ENCODE results near the gene LRMDA.

LRMDA gene

GRCh38 chr10:76411729-76412435 is 980.5 kb downstream of the LRMDA start:
- H3K9me3 ChIP-seq (ENCODE audit: control insufficient read depth, insufficient read depth, low read length), result no peaks in the 10 kb centered on the region
- no peak overlapping the region for H3K9ac ChIP-seq (ENCODE audit: low read depth, low read length)
- H3K27me3 ChIP-seq (ENCODE audit: control insufficient read depth, insufficient read depth, low read length), result no peaks in the 10 kb centered on the region
- no peak overlapping the region for H3K27ac ChIP-seq (ENCODE audit: low read depth, low read length)
- H3K36me3 ChIP-seq (ENCODE audit: control insufficient read depth, insufficient read depth, low read length), result no peaks in the 10 kb centered on the region
- H3K4me1 ChIP-seq (ENCODE audit: control insufficient read depth, insufficient read depth, low read length), result no peaks in the 10 kb centered on the region
- no peak overlapping the region for H3K4me3 ChIP-seq (ENCODE audit: low read depth, low read length)

GRCh38 chr10:76415554-76415953 is 984.1 kb downstream of the LRMDA start:
- Histone ChIP-seq H3K9ac (ENCODE audit: low read depth, low read length) (no peak overlapping the region), H3K4me3 (ENCODE audit: low read depth, low read length) (no peak overlapping the region), H3K27ac (ENCODE audit: low read depth, low read length) (no peak overlapping the region)

GRCh38 chr10:76416642-76417041 is 985.2 kb downstream of the LRMDA start:
- no peak overlapping the region for H3K27ac ChIP-seq (ENCODE audit: low read depth, low read length)
- H3K4me3 ChIP-seq (ENCODE audit: low read depth, low read length), result no peak overlapping the region
- no peaks in the 10 kb centered on the region for H3K36me3 ChIP-seq (ENCODE audit: control insufficient read depth, insufficient read depth, low read length)
- H3K27me3 ChIP-seq (ENCODE audit: control insufficient read depth, insufficient read depth, low read length), result no peaks in the 10 kb centered on the region
- no peak overlapping the region for H3K9ac ChIP-seq (ENCODE audit: low read depth, low read length)
- no peaks in the 10 kb centered on the region for H3K9me3 ChIP-seq (ENCODE audit: control insufficient read depth, insufficient read depth, low read length)
- no peaks in the 10 kb centered on the region for H3K4me1 ChIP-seq (ENCODE audit: control insufficient read depth, insufficient read depth, low read length)

More at GRCh38 chr10:76415554-76415953, 984.1 kb downstream of the LRMDA start:
- Histone ChIP-seq H3K36me3 (ENCODE audit: control insufficient read depth, insufficient read depth, low read length) (no peaks in the 10 kb centered on the region), H3K4me1 (ENCODE audit: control insufficient read depth, insufficient read depth, low read length) (no peaks in the 10 kb centered on the region), H3K27me3 (ENCODE audit: control insufficient read depth, insufficient read depth, low read length) (no peaks in the 10 kb centered on the region), H3K9me3 (ENCODE audit: control insufficient read depth, insufficient read depth, low read length) (no peaks in the 10 kb centered on the region)

- H3K4me1 ChIP-seq (ENCODE audit: control insufficient read depth, insufficient read depth, low read length), result no peaks in the 10 kb centered on the region
- no peak overlapping the region for H3K27ac ChIP-seq (ENCODE audit: low read depth, low read length)
- H3K9me3 ChIP-seq (ENCODE audit: control insufficient read depth, insufficient read depth, low read length), result no peaks in the 10 kb centered on the region
- no peak overlapping the region for H3K9ac ChIP-seq (ENCODE audit: low read depth, low read length)
- no peaks in the 10 kb centered on the region for H3K36me3 ChIP-seq (ENCODE audit: control insufficient read depth, insufficient read depth, low read length)
- H3K4me3 ChIP-seq (ENCODE audit: low read depth, low read length), result no peak overlapping the region
- H3K27me3 ChIP-seq (ENCODE audit: control insufficient read depth, insufficient read depth, low read length), result no peaks in the 10 kb centered on the region
These were observed 989.3 kb downstream of the LRMDA start for GRCh38 chr10:76420725-76421124.

GRCh38 chr10:76422769-76423168 is 991.3 kb downstream of the LRMDA start:
- Histone ChIP-seq H3K4me3 (ENCODE audit: low read depth, low read length) (no peak overlapping the region), H3K36me3 (ENCODE audit: control insufficient read depth, insufficient read depth, low read length) (no peaks in the 10 kb centered on the region), H3K27ac (ENCODE audit: low read depth, low read length) (no peak overlapping the region), H3K9ac (ENCODE audit: low read depth, low read length) (no peak overlapping the region), H3K9me3 (ENCODE audit: control insufficient read depth, insufficient read depth, low read length) (no peaks in the 10 kb centered on the region), H3K27me3 (ENCODE audit: control insufficient read depth, insufficient read depth, low read length) (no peaks in the 10 kb centered on the region), H3K4me1 (ENCODE audit: control insufficient read depth, insufficient read depth, low read length) (no peaks in the 10 kb centered on the region)

- Histone ChIP-seq H3K9me3 (ENCODE audit: control insufficient read depth, insufficient read depth, low read length) (no peaks in the 10 kb centered on the region), H3K4me1 (ENCODE audit: control insufficient read depth, insufficient read depth, low read length) (peaks cover 42% of the 10 kb centered on the region), H3K9ac (ENCODE audit: low read depth, low read length) (no peak overlapping the region), H3K27ac (ENCODE audit: low read depth, low read length) (no peak overlapping the region), H3K27me3 (ENCODE audit: control insufficient read depth, insufficient read depth, low read length) (no peaks in the 10 kb centered on the region), H3K36me3 (ENCODE audit: control insufficient read depth, insufficient read depth, low read length) (no peaks in the 10 kb centered on the region), H3K4me3 (ENCODE audit: low read depth, low read length) (no peak overlapping the region)
These were observed 997.3 kb downstream of the LRMDA start for GRCh38 chr10:76428551-76429367.

GRCh38 chr10:76429368-76430060 is 998.1 kb downstream of the LRMDA start:
- no peak overlapping the region for H3K9ac ChIP-seq (ENCODE audit: low read depth, low read length)
- no peaks in the 10 kb centered on the region for H3K27me3 ChIP-seq (ENCODE audit: control insufficient read depth, insufficient read depth, low read length)

GRCh38 chr10:76430061-76430645 is 998.7 kb downstream of the LRMDA start:
- H3K4me3 ChIP-seq (ENCODE audit: low read depth, low read length), result no peak overlapping the region
- H3K4me1 ChIP-seq (ENCODE audit: control insufficient read depth, insufficient read depth, low read length), result peaks cover 42% of the 10 kb centered on the region
- no peak overlapping the region for H3K9ac ChIP-seq (ENCODE audit: low read depth, low read length)
- no peaks in the 10 kb centered on the region for H3K36me3 ChIP-seq (ENCODE audit: control insufficient read depth, insufficient read depth, low read length)
- no peaks in the 10 kb centered on the region for H3K27me3 ChIP-seq (ENCODE audit: control insufficient read depth, insufficient read depth, low read length)
- H3K9me3 ChIP-seq (ENCODE audit: control insufficient read depth, insufficient read depth, low read length), result no peaks in the 10 kb centered on the region
- peak overlapping the region; percentile 35 for H3K27ac ChIP-seq (ENCODE audit: low read depth, low read length)

More at GRCh38 chr10:76429368-76430060, 998.1 kb downstream of the LRMDA start:
- no peaks in the 10 kb centered on the region for H3K36me3 ChIP-seq (ENCODE audit: control insufficient read depth, insufficient read depth, low read length)
- peaks cover 42% of the 10 kb centered on the region for H3K4me1 ChIP-seq (ENCODE audit: control insufficient read depth, insufficient read depth, low read length)
- H3K4me3 ChIP-seq (ENCODE audit: low read depth, low read length), result no peak overlapping the region
- H3K9me3 ChIP-seq (ENCODE audit: control insufficient read depth, insufficient read depth, low read length), result no peaks in the 10 kb centered on the region
- no peak overlapping the region for H3K27ac ChIP-seq (ENCODE audit: low read depth, low read length)

- no peaks in the 10 kb centered on the region for H3K27me3 ChIP-seq (ENCODE audit: control insufficient read depth, insufficient read depth, low read length)
- no peaks in the 10 kb centered on the region for H3K9me3 ChIP-seq (ENCODE audit: control insufficient read depth, insufficient read depth, low read length)
- no peak overlapping the region for H3K9ac ChIP-seq (ENCODE audit: low read depth, low read length)
- H3K4me3 ChIP-seq (ENCODE audit: low read depth, low read length), result no peak overlapping the region
- H3K36me3 ChIP-seq (ENCODE audit: control insufficient read depth, insufficient read depth, low read length), result no peaks in the 10 kb centered on the region
- H3K4me1 ChIP-seq (ENCODE audit: control insufficient read depth, insufficient read depth, low read length), result peaks cover 42% of the 10 kb centered on the region
- H3K27ac ChIP-seq (ENCODE audit: low read depth, low read length), result peak overlapping the region; percentile 69
These were observed 1000.9 kb downstream of the LRMDA start for GRCh38 chr10:76432016-76433012.

All from HUES48 (cell line).